Large intestine (tissue), 3 donors: ENCODE measurements around the gene USP6NL. TPM values are rescaled to one million over a fixed set of nuclear protein-coding genes. Genes with fewer than 3 reads are reported as not detected.

Source experiments
- DNase-seq, 2 donors: peaks; one replicate each; pipeline versions ENCODE4 v3.0.0 to v3.0.0-alpha.2; 2013
- H3K27ac ChIP-seq: one replicate; pipeline ENCODE4 v1.5.1; 2013; ENCODE audit warnings: low read length
- H3K27me3 ChIP-seq: 2 replicates; pipeline ENCODE4 v1.6.1; 2013; ENCODE audit warnings: low read length; ENCODE audit not compliant: control insufficient read depth, insufficient read depth
- H3K36me3 ChIP-seq: 2 replicates; pipeline ENCODE4 v1.6.1; 2013; ENCODE audit warnings: low read length; ENCODE audit not compliant: control insufficient read depth, insufficient read depth
- H3K4me1 ChIP-seq: one replicate; pipeline ENCODE4 v1.6.1; 2013; ENCODE audit warnings: low read length; ENCODE audit not compliant: control insufficient read depth, insufficient read depth
- H3K4me3 ChIP-seq: one replicate; pipeline ENCODE4 v1.5.1; 2013; ENCODE audit warnings: low read length
- H3K9me3 ChIP-seq: one replicate; pipeline ENCODE4 v1.6.1; 2013; ENCODE audit warnings: mild to moderate bottlenecking, low read depth, low read length, moderate library complexity; ENCODE audit not compliant: control insufficient read depth
- WGBS: methylation state at CpG from one replicate; pipeline ENCODE4 v1.1.5; 2013; ENCODE audit warnings: low lambda C conversion rate; ENCODE audit not compliant: insufficient coverage; 5-methylcytosine and 5-hydroxymethylcytosine counted together
- polyA plus RNA-seq: library from polyadenylated mRNA; unstranded; fragments of 120-200 nt; gene quantifications from one replicate; pipeline ENCODE4 v1.2.1, GENCODE V29; 2013

Gene USP6NL
- polyA plus RNA-seq, 1 donor: 20.4 TPM

GRCh38 chr10:11625019-11625735 is 13.7 kb upstream of the USP6NL start:
- Histone ChIP-seq H3K4me3 (no peak overlapping the region), H3K27ac (no peak overlapping the region), H3K27me3 (no peaks in the 10 kb centered on the region), H3K4me1 (no peaks in the 10 kb centered on the region), H3K9me3 (no peaks in the 10 kb centered on the region), H3K36me3 (no peaks in the 10 kb centered on the region)
- no peak for DNase-seq
- WGBS: no CpG with 5 or more reads among the region's 9 CpGs

- H3K36me3 ChIP-seq: no peaks in the 10 kb centered on the region
- H3K27me3 ChIP-seq: no peaks in the 10 kb centered on the region
- no peak for DNase-seq
- H3K4me3 ChIP-seq: no peak overlapping the region
- no peaks in the 10 kb centered on the region for H3K4me1 ChIP-seq
- no peak overlapping the region for H3K27ac ChIP-seq
- no peaks in the 10 kb centered on the region for H3K9me3 ChIP-seq
These were observed 5.8 kb upstream of the USP6NL start for GRCh38 chr10:11617233-11617632.

- 60% methylated on average over 1 of the region's 5 CpGs for WGBS
- H3K4me3 ChIP-seq: no peak overlapping the region
- no peaks in the 10 kb centered on the region for H3K9me3 ChIP-seq
- DNase-seq: no peak
- no peak overlapping the region for H3K27ac ChIP-seq
- no peaks in the 10 kb centered on the region for H3K4me1 ChIP-seq
- H3K27me3 ChIP-seq: no peaks in the 10 kb centered on the region
- H3K36me3 ChIP-seq: no peaks in the 10 kb centered on the region
These were observed 4.6 kb upstream of the USP6NL start for GRCh38 chr10:11616021-11616420.

- Histone ChIP-seq H3K27me3 (no peaks in the 10 kb centered on the region), H3K27ac (no peak overlapping the region), H3K4me1 (no peaks in the 10 kb centered on the region), H3K9me3 (no peaks in the 10 kb centered on the region), H3K36me3 (no peaks in the 10 kb centered on the region), H3K4me3 (no peak overlapping the region)
- no peak for DNase-seq
These were observed 3.9 kb upstream of the USP6NL start for GRCh38 chr10:11615396-11615795.

- no CpG with 5 or more reads among the region's 11 CpGs for WGBS
- no peaks in the 10 kb centered on the region for H3K36me3 ChIP-seq
- peak overlapping the region; percentile 66 for H3K27ac ChIP-seq
- H3K9me3 ChIP-seq: no peaks in the 10 kb centered on the region
- peaks cover 16% of the 10 kb centered on the region for H3K4me1 ChIP-seq
- no peaks in the 10 kb centered on the region for H3K27me3 ChIP-seq
- DNase-seq: peak; percentile 30 to 75
- peak overlapping the region; percentile 54 for H3K4me3 ChIP-seq
These were observed 861 bp upstream of the USP6NL start for GRCh38 chr10:11612021-11613001.

- Histone ChIP-seq H3K4me3 (peak overlapping the region; percentile 88), H3K36me3 (no peaks in the 10 kb centered on the region), H3K27ac (peak overlapping the region; percentile 83), H3K4me1 (peaks cover 16% of the 10 kb centered on the region), H3K9me3 (no peaks in the 10 kb centered on the region), H3K27me3 (no peaks in the 10 kb centered on the region)
- no peak for DNase-seq
- whole genome bisulfite sequencing: no CpG with 5 or more reads among the region's 43 CpGs
These were observed 613 bp downstream of the USP6NL start for GRCh38 chr10:11610826-11611247.

GRCh38 chr10:11610166-11610825 is 1.2 kb downstream of the USP6NL start:
- peaks cover 16% of the 10 kb centered on the region for H3K4me1 ChIP-seq
- WGBS: 0% methylated on average over 2 of the region's 9 CpGs
- DNase-seq: peak in 1 of 2 donors; percentile 61
- no peaks in the 10 kb centered on the region for H3K9me3 ChIP-seq
- peak overlapping the region; percentile 83 for H3K27ac ChIP-seq
- H3K36me3 ChIP-seq: no peaks in the 10 kb centered on the region
- H3K27me3 ChIP-seq: no peaks in the 10 kb centered on the region
- peak overlapping the region; percentile 88 for H3K4me3 ChIP-seq

GRCh38 chr10:11609492-11610093 is 1.9 kb downstream of the USP6NL start:
- no peaks in the 10 kb centered on the region for H3K36me3 ChIP-seq

GRCh38 chr10:11609052-11609451 is 2.4 kb downstream of the USP6NL start:
- WGBS: 100% methylated on average over 2 of the region's 7 CpGs
- Histone ChIP-seq H3K36me3 (no peaks in the 10 kb centered on the region), H3K4me3 (no peak overlapping the region), H3K4me1 (peaks cover 16% of the 10 kb centered on the region), H3K9me3 (no peaks in the 10 kb centered on the region), H3K27ac (no peak overlapping the region), H3K27me3 (no peaks in the 10 kb centered on the region)
- DNase-seq: no peak

More at GRCh38 chr10:11609492-11610093, 1.9 kb downstream of the USP6NL start:
- Histone ChIP-seq H3K9me3 (no peaks in the 10 kb centered on the region), H3K4me3 (no peak overlapping the region), H3K27me3 (no peaks in the 10 kb centered on the region), H3K4me1 (peaks cover 16% of the 10 kb centered on the region), H3K27ac (no peak overlapping the region)
- WGBS: 80% methylated on average over 2 of the region's 3 CpGs
- peak in 1 of 2 donors; percentile 29 for DNase-seq
